HG02759 (cell line): Measurements from ENCODE around the gene NTRK3.

ENCODE experiments used
- ATAC-seq: cut with Tn5 transposase; IDR thresholded peaks from one replicate; pipeline ENCODE4 v1.9.1; 2021; ENCODE audit warnings: mild to moderate bottlenecking, moderate library complexity; ENCODE audit not compliant: unreplicated experiment

The NTRK3 gene

DNA sequence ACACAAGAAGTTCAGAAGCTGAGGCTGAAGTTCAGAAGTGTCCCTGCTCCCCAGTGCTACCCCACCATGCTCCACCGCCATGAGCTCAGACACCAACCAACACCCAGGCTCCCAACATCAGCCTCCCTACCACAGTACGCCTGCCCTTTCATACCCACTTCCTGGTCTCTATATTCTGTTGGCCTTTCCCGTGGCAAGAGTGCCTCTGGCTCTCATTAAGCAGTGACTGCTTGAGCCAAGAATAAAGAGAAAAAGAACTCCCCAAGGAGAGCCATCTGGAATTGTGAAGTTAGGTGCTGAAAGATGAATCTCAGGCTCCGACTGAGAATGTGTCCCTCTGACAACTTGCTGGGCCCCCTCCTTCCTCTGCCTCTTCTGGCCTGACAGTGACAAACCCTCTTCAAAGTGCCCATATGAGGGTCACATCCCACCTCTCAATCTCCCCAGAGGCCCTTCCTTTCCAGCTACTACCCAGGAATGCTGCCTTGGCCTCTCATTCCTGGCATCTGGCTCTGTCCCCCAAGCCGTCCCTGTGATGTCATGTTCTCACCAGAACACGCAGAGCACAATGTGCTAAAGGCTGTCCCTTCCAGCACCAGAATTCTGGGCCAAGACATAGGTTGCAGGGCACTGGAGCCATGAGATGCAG is 306.8 kb downstream of the NTRK3 start:
- no peak for ATAC-seq

DNA sequence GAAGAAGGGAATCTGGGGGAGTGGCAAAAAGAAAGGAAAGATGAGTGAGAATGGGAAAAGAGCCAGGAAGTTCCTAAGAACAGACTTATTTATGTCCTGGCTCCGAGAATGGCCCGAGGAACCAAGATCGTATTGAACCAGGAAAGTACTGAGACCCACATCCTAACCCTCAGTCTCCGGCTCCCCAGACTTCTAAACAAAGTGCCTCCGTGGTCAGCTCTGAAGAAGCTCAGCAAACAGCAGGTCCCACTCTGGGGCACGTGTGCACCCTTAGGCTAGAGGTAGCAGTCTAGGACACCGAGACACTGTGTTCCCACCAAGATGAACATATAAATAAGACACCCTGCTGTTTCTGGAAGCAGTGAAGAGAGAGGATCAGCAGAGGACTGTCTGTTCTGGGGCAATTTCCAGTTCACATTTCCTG is 307.4 kb downstream of the NTRK3 start:
- no peak for ATAC-seq

DNA sequence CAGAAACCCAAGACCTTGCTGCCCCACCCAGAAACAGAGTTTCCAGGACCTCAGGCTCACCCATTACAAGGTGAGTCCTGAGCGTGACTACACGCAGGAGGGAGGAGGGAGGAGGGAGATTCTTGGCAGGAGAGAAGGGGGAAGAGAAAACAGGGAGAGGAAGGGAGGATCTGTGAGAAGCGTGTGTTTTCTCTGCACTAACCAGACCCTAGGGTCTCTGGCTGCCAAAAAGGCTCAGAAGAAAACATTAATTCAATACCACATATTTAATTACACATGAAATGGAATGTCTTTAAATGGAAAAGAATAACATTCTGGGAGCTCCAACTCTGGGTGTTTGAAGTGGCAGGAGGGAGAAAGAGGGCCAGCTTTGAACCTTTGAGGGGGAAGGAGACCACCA is 309.0 kb downstream of the NTRK3 start:
- ATAC-seq, result no peak

DNA sequence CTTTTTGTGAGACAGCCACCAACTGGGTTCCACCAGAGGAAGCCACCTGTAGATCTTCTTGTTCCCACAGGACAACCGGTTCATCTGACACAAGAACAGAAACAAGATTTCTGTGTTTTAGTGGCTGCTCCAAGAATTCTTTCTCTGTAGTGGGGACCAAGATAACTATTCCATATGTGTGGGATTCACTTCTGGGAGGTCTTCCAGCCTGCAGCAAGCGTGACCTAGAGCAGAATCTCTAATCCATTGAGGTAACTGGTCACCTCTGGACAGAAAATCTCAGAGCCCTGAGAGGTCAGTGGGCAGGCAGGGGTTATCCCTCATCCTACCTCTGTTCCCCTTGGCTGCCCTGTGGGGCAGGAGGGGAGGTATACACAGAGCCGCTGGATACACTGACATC is 311.3 kb downstream of the NTRK3 start:
- no peak for ATAC-seq

DNA sequence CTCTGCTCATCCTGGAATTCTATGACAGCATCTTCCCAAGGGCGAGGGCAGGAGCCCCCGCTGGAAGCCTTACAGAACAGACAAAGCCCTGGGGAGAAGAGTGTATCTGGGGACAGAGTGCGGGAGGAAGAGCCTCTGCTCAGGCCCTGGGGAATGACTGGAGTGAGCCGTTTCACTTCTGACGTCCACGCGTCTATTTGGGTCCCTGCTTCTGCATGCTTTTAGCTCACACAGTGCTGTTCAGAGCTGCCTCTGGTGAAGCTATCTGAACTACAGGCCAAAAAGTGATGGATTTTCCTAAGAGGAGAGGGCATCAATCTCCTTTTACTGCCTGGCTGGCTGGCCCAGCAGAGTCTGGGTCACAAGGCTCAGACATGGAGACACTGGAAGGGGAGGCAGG is 311.8 kb downstream of the NTRK3 start:
- ATAC-seq, result no peak

DNA sequence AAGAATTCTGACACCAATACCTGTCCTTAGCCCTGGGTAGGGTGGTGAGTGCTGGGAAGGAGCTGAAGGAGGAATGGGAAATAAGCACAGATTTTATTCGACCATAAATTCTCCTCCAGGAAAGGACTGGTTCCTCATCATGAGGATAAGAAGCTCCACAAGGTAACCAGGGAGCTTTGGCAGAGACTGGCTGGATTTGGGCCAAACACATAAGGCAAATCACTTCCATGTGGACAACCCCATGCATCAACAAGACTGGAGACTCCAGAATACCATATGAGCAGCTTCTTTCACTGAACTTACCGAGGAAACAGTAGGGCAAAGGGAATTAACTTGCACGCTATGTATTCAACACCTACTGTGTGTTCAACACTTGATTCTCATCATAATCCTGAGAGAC is 312.5 kb downstream of the NTRK3 start:
- ATAC-seq, result no peak

DNA sequence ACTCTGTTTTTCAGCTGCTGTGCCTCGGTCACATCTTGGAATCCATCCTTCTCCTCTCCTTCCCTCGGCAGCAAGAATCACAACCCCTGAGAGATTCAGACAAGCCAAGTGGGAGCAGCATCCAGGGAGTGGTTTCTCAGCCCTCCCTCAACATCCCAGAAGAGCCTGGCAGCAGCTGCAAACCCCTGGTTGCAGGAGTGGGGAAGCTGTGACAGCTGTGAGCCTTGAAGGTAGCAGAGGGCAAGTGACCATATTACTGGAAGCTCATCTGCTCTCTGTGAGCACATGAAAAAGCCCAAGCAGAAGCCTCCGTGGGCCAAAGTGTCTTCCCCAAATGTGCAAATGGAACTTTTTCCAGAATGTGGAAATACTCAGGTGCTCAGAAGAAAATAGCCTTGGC is 312.9 kb downstream of the NTRK3 start:
- no peak for ATAC-seq

DNA sequence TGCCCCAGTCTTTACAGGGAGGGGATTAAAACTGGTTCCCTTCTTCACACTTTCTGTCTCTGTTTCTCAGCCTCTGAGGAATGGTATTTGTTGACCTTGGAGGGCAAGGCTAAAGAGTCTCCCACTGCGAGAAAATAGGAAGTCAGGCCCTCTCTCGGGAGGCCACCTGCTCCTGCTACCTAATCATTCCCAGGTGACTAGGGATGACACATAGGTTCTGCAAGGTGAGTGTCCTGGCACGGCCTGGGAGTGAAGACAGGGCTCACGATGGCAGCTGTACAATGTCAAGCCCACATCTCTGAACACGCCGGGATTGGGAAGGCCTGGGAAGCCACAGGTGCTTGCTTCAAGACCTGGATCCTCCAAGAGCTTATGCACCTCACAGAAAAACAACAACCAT is 314.2 kb downstream of the NTRK3 start:
- no peak for ATAC-seq

DNA sequence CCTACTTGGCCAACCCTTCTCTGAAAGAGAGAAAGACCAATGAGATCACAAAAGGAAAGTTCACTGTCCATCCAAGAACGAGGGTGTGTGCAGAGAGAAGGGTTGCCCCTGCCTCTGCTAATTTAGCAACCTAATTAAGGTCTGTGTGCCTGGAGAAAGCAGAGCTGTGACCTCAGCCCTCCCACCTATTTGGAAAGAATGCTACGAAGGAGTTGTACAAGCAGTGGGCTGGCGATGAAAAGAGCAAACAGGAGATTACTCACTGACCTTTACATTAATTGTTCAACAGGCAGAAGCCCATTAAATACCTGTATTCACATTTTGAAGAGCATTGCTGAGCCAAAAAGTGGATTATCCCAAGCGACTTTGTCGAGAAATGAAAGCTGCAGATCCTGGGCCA is 314.9 kb downstream of the NTRK3 start:
- ATAC-seq, result no peak

DNA sequence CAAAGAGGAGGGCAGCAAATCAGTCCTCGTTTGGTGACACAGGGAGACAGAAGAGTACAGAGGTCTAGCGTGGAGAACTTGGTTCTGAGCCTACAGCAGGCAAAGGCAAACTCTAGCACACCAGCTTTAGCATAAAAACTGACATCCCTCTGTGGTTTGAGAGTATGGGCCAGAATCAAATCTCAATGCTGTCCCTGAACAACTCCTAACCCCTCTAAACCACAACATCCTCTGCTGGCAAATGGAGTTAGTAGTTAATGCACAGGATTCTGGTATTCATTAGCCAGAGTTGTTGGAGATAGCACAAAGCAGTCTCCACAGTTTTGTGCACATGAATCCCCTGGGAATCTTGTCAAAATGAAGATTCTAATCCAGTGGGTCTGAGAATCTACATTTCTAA is 315.8 kb downstream of the NTRK3 start:
- no peak for ATAC-seq

DNA sequence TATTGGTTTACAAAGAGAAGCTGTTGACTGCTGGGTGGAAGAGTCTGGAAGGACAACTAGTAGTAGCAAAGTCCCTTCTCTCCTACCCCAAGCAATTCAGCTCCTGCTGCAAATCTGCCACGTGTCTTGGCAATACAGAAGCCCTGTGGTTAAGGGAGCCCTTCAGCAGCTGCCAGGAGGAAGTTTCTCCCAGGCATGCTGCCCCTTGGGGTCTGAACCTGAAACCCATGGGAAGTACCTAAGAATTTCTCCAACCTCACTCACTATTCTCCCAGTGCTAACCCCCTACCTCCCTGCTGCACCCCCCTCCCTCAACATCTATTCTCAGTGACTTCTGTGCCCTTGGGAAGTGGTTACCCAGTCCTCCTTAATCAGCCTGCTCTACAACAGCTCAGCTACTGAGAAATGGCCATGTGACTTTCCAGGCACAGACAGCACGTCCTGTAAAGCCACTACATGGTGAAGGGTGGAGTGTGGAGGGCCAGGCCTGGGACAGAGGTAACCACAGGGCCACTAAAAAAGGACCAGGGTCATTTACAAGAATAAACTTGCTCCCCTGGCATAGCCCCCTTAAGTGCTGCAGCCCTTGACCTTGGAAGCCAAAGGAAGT is 316.6 kb downstream of the NTRK3 start:
- no peak for ATAC-seq

DNA sequence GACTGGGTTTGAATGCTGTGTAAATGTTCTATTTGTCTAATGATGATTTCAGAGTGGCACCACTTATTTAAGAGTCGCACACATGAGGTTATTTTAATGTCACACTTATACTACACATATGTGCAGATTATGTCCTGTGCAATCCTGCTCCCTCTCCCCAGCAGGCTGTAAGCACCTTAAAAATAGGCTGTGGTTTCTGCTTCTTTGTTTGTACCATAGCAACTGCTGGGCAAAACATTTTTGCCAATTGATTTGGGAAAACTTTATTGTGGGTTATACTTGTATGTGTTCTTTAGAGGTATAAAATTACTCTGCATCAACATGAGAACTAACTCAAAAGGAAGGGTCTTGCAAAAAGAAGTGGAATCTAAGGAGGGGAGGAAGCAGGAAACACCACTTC is 318.5 kb downstream of the NTRK3 start:
- ATAC-seq, result no peak

DNA sequence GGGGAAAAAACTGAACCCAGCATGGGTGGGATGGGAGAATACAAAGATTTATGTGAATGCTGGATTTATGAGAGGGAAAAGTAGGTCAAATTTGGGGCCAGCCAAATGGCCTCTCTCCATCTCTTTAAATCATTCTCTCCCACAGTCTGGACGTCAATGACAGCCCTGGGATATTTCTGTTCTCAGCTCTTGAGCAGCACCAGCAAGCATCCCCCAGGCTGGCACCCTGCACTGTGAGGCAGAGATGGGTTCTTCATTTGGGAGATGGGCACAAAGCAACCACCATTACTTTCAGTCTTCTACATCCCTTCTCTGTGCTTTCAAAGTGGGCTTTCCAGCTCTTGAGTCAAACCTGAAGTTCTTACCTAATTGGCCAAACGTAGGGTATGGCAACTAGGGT is 321.0 kb downstream of the NTRK3 start:
- no peak for ATAC-seq

DNA sequence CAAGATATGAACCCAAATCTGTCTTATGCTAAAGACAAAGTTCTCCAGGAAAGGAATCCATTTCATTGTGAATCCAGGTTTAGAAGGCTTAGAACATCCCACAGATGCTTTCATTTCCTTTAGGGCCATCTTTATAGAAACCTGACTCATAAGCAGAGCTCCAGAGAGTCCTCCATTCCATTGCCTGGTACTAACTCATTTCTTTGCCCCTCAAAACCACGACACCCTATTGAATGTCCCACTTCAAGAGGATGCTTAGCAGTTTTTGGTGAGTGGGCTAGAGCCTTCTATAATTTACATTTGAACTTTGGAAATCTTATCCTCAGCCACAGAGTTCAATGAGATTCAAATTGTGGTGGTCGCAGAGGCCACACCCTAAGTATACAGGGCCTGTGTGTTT is 325.0 kb downstream of the NTRK3 start:
- ATAC-seq, result no peak

DNA sequence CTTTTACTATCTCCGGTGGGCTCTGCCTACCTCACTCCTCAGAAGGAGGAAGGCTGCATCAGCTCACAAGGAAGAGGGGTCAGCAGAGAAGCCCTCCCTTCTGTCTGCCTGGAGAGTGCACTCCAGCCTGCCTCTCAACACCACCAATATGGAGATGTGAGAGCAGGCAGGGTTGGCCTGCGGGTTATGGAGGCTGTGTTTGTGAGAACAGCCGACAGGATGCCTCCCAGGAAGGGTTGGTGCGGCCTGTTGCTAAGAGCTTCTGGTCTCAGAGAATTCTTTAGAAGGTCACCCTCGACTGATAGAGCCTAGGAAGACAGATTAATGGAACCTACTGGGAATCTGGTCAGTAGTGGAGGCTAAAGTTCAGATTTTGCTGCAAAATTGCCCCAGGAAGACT is 326.1 kb downstream of the NTRK3 start:
- ATAC-seq, result no peak

DNA sequence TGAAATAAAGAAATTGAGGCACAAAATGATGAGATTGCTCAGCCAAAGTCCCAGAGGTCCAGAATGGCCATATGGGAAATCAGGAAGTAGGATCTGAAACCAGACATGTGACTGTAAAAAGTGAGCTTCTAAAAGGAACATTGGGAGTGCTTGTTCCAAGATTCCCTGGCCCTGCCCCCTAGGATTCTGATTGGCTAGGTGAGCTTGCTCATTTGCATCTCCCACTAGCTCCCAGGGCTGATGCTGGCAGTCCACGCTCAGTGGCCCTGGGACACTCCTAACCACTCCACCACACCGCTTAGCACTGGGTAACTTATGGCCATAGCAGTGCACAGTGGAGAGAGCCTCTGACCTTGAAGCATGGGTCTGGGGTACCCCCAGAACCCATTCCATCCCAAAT is 326.7 kb downstream of the NTRK3 start:
- ATAC-seq, result no peak

DNA sequence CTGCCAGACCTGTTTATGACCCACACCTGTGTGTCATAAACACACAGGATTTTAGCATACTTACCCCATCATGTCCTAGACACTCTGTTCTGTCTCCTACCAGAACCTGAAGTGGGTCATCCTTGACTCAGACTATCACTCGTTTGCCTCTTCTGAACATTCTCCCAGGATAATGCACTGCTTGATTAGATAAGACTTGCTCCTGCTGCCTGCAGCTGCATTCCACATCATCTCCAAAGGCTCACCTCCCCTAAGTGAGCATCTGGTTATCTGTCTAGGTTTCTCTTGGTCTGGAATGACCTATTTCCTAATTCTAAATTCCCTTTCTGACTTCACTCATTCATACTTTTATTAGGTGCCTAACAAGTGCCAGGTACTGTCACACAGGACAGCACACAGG is 332.1 kb downstream of the NTRK3 start:
- no peak for ATAC-seq

DNA sequence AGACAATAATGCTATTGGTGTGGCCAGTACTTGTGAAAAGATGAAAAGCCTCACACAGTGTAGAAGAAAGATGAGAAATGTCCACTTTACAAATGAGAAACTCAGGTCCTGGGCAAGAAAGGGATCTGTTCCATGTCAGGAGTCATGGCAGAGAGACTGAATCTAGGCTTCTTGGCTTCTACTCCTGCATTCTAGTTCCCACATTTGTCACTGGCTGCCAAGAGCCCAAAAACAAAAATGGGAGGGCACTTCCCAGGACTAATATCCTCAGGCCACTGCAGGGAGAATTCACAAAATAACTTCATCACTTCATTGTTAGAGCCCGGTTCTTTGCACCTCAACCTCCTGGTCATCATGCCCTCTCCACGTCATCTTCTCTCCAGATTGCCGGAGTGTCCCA is 337.5 kb downstream of the NTRK3 start:
- no peak for ATAC-seq

DNA sequence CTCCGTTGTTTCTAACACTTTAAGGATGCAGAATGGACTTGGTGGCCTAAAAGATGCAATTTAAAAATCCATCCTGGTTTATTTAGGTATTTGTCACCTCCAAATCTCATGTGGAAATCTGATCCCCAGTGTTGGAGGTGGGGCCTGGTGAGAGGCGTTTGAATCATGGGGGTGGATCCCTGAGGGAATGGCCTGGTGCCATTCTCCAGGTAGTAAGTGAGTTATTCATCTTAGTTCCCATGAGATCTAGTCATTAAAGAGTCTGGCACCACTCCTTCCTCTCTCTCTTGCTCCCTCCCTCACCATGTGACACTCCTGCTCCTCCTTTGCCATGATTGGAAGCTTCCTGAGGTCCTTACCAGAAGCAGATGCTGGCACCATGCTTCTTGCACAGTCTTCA is 339.1 kb downstream of the NTRK3 start:
- ATAC-seq, result no peak

DNA sequence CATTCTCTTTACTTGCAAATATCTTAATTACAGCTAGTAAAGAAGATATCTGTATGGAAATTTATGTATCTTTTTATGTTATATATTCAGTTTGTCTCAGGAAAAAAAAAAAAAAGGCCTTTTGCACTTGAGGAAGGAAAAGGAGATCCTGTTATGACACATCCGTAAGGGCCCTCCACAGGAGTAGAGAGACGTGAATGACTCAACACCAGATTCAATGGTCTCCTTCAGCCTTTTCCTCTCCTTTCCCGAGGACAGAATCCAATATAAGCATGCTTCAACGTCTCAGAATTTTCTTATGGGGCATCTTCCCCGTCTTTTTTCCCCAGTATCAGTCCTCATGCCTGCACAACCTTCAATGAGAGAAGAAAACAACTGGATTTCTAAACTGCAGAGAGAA is 340.3 kb downstream of the NTRK3 start:
- no peak for ATAC-seq

DNA sequence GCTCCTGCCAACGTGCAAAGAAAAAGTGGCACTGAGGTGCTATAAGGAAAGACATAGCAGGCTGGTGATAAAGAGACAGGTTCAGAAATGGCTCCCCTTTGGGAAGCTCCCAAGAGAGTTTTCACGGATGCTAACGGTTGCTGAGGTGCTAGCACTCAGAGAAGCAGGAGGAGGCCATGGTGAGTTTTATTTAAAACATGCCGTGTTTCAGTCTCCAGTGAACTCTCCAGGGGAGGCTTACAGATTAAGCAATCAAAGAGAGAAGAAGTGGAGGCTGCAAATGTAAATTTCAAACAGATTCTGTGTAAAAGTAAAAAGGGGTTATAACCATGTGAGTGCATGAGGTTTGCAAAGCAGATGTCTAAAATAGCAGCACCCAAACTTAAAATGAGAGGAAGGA is 346.2 kb downstream of the NTRK3 start:
- ATAC-seq, result no peak

DNA sequence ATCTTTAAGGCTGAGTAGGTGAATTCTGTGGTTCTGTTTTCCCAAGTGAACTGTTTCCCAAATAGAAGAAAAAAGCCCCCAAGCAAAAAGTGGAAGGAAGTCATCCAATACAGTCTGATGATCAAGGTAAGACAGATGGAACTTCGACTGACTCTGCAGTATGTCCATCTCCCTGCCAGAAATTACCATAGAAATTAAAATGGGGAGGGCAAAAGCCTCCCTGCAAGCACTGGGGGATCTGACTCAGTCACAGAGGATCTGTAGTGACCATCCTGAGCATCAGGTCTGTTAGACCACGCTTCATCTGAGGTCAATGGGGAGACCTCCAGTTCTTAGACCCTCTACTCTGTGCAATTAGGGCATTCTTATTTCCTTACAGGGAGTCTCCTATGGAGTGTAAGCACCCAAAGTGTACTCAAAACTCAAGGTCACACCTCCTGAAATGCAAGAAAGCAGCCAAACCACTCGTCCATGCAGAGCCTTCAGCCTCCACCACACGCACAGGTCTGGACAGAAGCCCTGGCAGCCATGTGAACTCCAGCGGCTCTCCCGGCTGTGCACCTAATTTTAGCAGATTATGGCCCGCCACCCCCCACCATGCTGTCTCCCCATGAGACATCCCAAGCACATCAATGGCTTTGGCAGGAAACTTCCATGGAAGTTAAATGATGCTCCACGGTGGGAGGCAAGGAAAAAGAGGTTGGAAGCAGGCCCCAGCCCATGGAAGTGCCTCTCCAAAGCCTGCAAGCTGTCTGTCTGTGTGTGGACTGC is 348.7 kb downstream of the NTRK3 start:
- ATAC-seq, result no peak
